ENCODE measurements around the gene ERP29. TPM values are rescaled to one million over a fixed set of nuclear protein-coding genes. Genes with fewer than 3 reads are reported as not detected.

The ERP29 gene
- polyA plus RNA-seq, 1 donor from 2014 or later = 159 TPM

DNA sequence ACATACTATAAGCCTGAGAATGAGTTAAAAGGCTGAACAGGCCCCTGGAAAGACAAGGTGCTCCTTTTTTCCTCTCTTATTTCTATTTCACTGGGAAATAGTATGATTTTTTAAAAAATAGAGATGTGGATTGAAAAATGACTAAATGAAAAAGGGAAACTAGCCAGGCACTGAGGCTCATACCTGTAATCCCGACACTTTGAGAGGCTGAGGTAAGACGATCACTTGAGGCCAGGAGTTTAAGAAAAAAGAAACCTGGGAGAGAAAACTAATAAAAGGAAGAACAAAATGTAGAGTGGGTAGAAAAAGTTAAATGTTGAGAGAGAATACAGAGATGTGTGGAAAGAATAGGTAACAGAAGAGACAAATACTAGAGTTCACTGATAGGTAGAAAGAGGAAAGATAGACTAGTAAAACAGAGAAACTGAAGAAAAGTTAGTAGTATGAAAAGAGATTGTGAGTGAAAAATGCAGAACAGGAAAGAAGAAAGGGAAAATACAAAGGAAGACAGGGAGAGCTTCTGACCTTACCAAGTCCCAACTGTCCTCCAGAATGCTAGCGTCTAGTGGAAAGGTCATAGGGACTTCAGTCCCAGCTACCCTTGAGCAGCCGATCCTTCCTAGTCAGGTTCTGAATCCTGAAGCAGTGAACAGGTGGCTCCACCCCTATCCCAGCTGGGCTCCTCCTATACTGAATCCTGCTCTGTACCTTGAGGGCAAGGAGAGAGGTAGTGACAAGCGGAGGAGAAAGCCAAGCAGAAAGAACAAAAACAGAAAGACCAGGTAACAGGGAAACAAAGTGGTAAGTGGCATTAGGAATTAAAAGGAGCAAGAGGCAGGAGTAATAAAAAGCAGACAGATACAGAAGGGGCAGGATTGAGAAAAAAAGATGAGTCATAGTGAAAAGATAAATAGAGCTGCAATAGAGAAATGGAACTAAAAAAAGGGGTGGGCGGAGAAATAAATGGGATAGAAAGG, 7.5 kb upstream of the ERP29 start:
- Histone ChIP-seq H4K20me1 (ENCODE audit: insufficient read depth) (no peaks in the 10 kb centered on the region), H3F3A (ENCODE audit: insufficient read depth, low read length, poor library complexity, severe bottlenecking) (no peaks in the 10 kb centered on the region), H3K79me2 (replicated peaks; ENCODE audit: insufficient read depth, low read length) (no peaks in the 10 kb centered on the region), H2AFZ (ENCODE audit: low read depth, low read length) (no peak overlapping the region), H3K4me3 (ENCODE audit: low read length) (no peak overlapping the region), H3K36me3 (ENCODE audit: insufficient read depth, low read length) (no peaks in the 10 kb centered on the region), H3K9ac (ENCODE audit: low read length) (no peak overlapping the region), H3K4me2 (ENCODE audit: low read length) (no peak overlapping the region), H3K9me3 (ENCODE audit: low read length) (no peaks in the 10 kb centered on the region), H3K27me3 (ENCODE audit: insufficient read depth, low read depth, low read length) (no peaks in the 10 kb centered on the region), H3K9me2 (ENCODE audit: insufficient read depth, low read length) (no peaks in the 10 kb centered on the region), H3K27ac (ENCODE audit: low read length) (no peak overlapping the region)
- TF ChIP-seq CTCF (IDR thresholded peaks at IDR 0.05; ENCODE audit: poor library complexity, severe bottlenecking) (no peak), TAF1 (IDR thresholded peaks at IDR 0.05; ENCODE audit: low read depth) (no peak), MXI1 (conservative IDR thresholded peaks at IDR 0.05; ENCODE audit: poor library complexity, severe bottlenecking) (no peak), SMC3 (conservative IDR thresholded peaks at IDR 0.05; ENCODE audit: poor library complexity) (no peak), POLR2AphosphoS5 (IDR thresholded peaks at IDR 0.05) (no peak), EZH2 (IDR thresholded peaks at IDR 0.05; ENCODE audit: borderline replicate concordance, insufficient read depth, low read length, poor library complexity, severe bottlenecking) (no peak), EP300 (conservative IDR thresholded peaks at IDR 0.05; ENCODE audit: poor library complexity, severe bottlenecking) (no peak), RAD21 (conservative IDR thresholded peaks at IDR 0.05) (no peak)
- TF ChIP-seq, protein P1, sequence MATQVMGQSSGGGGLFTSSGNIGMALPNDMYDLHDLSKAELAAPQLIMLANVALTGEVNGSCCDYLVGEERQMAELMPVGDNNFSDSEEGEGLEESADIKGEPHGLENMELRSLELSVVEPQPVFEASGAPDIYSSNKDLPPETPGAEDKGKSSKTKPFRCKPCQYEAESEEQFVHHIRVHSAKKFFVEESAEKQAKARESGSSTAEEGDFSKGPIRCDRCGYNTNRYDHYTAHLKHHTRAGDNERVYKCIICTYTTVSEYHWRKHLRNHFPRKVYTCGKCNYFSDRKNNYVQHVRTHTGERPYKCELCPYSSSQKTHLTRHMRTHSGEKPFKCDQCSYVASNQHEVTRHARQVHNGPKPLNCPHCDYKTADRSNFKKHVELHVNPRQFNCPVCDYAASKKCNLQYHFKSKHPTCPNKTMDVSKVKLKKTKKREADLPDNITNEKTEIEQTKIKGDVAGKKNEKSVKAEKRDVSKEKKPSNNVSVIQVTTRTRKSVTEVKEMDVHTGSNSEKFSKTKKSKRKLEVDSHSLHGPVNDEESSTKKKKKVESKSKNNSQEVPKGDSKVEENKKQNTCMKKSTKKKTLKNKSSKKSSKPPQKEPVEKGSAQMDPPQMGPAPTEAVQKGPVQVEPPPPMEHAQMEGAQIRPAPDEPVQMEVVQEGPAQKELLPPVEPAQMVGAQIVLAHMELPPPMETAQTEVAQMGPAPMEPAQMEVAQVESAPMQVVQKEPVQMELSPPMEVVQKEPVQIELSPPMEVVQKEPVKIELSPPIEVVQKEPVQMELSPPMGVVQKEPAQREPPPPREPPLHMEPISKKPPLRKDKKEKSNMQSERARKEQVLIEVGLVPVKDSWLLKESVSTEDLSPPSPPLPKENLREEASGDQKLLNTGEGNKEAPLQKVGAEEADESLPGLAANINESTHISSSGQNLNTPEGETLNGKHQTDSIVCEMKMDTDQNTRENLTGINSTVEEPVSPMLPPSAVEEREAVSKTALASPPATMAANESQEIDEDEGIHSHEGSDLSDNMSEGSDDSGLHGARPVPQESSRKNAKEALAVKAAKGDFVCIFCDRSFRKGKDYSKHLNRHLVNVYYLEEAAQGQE (IDR thresholded peaks at IDR 0.05; ENCODE audit: borderline replicate concordance) = no peak

GRCh38 chr12:112007945-112008344, 5.3 kb upstream of the ERP29 start:
- no peaks in the 10 kb centered on the region for H3K79me2 ChIP-seq (replicated peaks; ENCODE audit: insufficient read depth, low read length)
- no peaks in the 10 kb centered on the region for H4K20me1 ChIP-seq (ENCODE audit: insufficient read depth)
- H3K4me3 ChIP-seq (ENCODE audit: low read length) = no peak overlapping the region
- no peak for TF ChIP-seq MXI1 (conservative IDR thresholded peaks at IDR 0.05; ENCODE audit: poor library complexity, severe bottlenecking)
- no peak for TF ChIP-seq EZH2 (IDR thresholded peaks at IDR 0.05; ENCODE audit: borderline replicate concordance, insufficient read depth, low read length, poor library complexity, severe bottlenecking)
- TF ChIP-seq, protein P1 (IDR thresholded peaks at IDR 0.05; ENCODE audit: borderline replicate concordance) = no peak
- no peak for TF ChIP-seq TAF1 (IDR thresholded peaks at IDR 0.05; ENCODE audit: low read depth)
- no peak for TF ChIP-seq POLR2AphosphoS5 (IDR thresholded peaks at IDR 0.05)
- TF ChIP-seq SMC3 (conservative IDR thresholded peaks at IDR 0.05; ENCODE audit: poor library complexity) = no peak
- TF ChIP-seq EP300 (conservative IDR thresholded peaks at IDR 0.05; ENCODE audit: poor library complexity, severe bottlenecking) = no peak
- no peak for TF ChIP-seq CTCF (IDR thresholded peaks at IDR 0.05; ENCODE audit: poor library complexity, severe bottlenecking)
- TF ChIP-seq RAD21 (conservative IDR thresholded peaks at IDR 0.05) = no peak
- no peaks in the 10 kb centered on the region for H3K9me2 ChIP-seq (ENCODE audit: insufficient read depth, low read length)
- H3K4me2 ChIP-seq (ENCODE audit: low read length) = no peak overlapping the region
- H3K27ac ChIP-seq (ENCODE audit: low read length) = no peak overlapping the region
- H3F3A ChIP-seq (ENCODE audit: insufficient read depth, low read length, poor library complexity, severe bottlenecking) = peaks cover 3% of the 10 kb centered on the region
- H3K27me3 ChIP-seq (ENCODE audit: insufficient read depth, low read depth, low read length) = no peaks in the 10 kb centered on the region
- no peak overlapping the region for H3K9ac ChIP-seq (ENCODE audit: low read length)
- H3K9me3 ChIP-seq (ENCODE audit: low read length) = no peaks in the 10 kb centered on the region
- no peaks in the 10 kb centered on the region for H3K36me3 ChIP-seq (ENCODE audit: insufficient read depth, low read length)
- no peak overlapping the region for H2AFZ ChIP-seq (ENCODE audit: low read depth, low read length)

Data from neural cell (in vitro differentiated cells).